Activated CD8-positive, alpha-beta memory T cell treated with anti-CD3 and anti-CD28 coated beads, Interleukin-2, amount 50 U/mL, for 1 hour (primary cell): ENCODE results near the gene SLC25A13.
"Not testable (repeated sequence)": the region's sequence is repeated elsewhere in the genome, so short reads cannot be mapped to it uniquely, and the experiment has no call there.

Experiments used
- DNase-seq: peaks from one replicate; pipeline ENCODE4 v3.0.0-alpha.2; 2020; ENCODE audit errors: extremely low read depth

Gene SLC25A13

DNA sequence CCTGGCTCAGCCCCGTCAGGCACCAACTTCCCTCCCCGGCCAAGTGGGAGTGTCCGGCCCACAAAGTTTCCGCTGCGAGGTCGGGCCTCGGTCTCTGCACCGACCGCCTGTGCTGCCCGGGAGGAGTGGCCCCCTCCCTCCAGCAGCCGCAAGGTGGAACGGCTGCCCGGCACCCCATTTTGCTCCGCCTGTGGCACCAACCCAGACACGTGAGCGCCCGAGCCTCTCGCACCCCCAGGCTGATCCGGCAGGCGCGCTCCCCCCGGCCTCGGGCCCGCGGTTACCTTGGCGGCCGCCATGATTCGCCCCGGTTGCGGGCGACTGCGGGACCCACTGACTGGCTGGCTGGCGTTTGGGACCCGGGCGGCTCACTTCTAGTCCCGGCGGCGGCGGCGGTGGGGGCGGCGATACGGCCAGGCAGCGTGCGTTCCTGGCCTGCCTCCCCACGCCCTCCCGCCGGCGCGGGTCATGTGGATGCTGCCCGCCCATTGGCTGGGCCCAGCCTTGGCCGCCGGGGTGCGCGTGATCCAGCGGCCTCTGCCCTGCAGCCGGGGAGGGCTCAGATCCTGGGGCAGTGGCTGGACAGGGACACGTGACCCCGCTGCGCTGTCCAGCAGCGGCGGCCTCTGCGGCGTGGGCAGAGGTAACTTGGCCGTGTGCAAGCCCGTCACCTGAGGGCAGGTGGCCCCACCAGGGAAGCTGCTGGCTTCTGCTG is at the start of gene SLC25A13:
SLC25A13 (minus strand) TSS at position 441 of the 715 bp plus-strand sequence; CDS start at position 299, 142 bp downstream.
- DNase-seq = peak; percentile 19

GRCh38 chr7:96365916-96366315 is 44.0 kb upstream of the SLC25A13 start:
- DNase-seq = not testable (repeated sequence)

GRCh38 chr7:96361116-96361857 is 39.4 kb upstream of the SLC25A13 start:
- DNase-seq = no peak

- no peak for DNase-seq
Observed at GRCh38 chr7:96359876-96360275, 38.0 kb upstream of the SLC25A13 start.

DNA sequence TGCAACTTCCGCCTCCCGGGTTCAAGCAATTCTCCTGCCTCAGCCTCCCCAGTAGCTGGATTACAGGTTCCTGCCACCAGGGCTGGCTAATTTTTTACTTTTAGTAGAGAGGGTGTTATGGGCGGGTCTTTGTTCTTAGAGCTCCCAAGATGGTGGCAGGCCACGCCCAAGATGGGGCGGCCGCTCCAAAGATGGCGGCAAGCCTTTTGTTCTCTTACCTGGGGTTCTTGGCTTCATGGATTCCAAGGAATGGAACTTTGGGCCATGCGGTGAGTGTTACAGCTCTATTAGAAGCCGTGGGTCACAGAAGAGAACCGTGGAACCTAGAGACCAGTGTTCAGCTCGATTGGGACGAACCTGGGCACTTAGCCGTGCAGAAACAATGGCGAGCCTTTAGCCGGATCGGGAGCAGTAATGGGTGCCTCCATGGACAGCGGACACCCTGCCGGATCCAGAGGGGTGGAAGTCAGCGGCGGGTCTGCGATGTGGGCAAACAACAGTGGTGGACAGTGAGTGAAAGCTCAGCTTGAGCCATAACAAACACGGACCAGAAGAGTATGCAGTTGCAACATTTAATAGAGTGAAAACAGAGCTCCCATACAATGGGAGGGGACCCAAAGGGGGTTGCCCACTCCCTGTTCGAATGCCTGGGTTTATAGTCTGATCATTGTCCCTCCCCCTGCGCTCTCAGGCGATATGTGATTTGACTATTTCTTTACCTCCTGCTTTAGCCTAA is 36.5 kb upstream of the SLC25A13 start:
- DNase-seq = not testable (repeated sequence)

GRCh38 chr7:96355990-96356506 is 34.1 kb upstream of the SLC25A13 start:
- DNase-seq = no peak

- no peak for DNase-seq
Observed at GRCh38 chr7:96354881-96355280, 33.0 kb upstream of the SLC25A13 start.

DNA sequence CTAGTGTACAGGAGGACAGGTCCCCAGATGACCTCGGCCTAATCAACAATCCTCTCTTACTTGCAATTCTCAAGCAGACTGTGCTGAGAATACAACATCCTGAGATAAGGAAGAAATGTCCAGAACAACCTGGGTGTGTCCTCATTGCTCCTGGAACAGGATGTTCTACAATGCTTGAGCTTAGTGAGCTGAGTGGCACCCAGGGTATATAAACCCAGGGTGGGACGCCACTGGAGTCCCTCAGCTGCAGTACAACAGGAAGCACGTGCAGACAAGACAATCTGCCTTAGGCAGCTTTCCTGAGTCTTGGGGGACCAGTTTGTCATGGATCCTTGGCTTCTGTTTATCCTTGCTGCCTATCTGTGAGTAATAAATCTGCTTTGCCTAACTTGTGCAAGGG is 27.7 kb upstream of the SLC25A13 start:
- no peak for DNase-seq

DNA sequence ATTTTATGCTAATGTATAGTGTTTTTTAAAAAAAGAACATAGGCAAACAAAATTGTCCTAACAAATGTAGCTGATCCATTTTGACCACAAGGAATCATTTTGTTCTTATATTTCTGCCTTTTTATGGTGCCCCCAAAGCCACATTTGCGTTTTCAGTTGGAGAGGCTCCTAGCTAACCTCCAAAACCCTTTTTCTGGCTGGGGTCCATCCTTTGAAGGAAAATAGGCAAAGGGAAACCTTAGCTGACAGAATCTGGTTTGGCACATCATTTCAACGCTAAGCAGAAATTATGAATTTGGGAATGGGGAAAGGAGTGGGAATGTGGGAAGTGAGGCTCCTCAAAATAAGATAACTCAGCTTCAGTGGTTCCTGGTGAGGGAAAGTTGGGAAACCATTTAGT is 25.6 kb upstream of the SLC25A13 start:
- no peak for DNase-seq

DNA sequence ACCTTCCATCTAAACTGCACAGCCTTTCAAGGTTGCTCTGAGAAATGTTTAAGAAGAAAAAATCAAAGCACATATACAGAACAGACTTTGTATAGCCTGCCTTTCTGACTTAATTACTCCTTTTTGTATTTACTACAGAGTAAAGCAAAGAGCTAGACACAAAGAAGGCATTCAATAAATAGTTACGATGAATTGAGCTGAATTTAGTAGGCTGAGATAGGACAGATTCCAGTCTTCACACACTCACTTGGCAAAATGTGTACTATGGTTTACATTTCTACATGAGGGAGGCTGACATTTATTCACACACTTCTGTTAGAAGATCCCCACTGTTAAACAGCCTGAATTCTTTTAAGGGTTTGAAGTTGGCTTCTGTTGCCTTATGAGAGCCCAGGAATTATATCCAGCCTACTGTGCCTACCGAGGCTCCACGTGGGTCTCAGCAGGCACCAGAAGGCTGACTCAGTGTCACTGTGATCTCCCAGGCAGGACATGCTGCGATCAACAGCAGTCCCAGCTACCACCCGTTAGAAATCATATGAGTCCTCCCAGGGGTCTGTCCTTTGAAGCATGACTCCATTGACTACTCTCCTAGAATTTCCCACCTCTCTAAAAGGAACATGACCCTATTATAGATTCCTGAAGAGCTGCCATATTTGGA is 24.5 kb upstream of the SLC25A13 start:
- no peak for DNase-seq

DNA sequence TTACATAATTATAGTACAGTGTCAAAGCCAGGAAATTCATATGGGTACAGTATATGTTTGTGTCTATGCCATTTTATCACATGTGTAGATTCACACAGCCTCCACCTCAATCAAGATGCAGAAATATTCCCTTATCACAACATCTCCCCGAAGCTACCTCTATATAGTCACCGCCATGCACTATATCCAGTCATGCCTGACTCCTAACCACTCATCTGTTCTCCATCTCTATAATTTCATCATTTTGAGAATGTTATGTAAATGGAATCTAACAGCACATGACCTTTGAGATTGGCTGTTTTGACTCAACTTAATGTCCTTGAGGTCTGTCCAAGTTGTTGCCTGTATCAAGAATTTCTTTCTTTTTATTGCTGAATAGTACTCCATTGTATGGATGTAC is 22.3 kb upstream of the SLC25A13 start:
- no peak for DNase-seq

DNA sequence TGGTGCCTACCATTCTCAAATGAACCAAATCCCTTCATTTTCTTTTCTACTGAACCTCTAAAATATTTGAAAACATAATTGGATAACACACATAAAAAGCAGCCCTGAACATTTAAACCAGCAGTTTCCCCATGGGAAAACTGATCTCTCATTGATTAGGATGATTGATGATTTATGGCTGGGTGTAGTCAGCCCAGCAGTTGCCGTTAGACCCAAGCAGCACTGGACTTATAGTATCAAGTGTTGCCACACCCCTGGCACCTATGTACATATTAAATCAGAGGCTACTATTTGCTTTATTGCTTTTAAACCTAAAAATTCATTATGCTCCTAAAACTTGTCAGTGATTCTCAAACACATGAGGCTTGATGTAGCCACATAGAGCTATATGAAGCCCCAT is 20.2 kb upstream of the SLC25A13 start:
- no peak for DNase-seq

DNA sequence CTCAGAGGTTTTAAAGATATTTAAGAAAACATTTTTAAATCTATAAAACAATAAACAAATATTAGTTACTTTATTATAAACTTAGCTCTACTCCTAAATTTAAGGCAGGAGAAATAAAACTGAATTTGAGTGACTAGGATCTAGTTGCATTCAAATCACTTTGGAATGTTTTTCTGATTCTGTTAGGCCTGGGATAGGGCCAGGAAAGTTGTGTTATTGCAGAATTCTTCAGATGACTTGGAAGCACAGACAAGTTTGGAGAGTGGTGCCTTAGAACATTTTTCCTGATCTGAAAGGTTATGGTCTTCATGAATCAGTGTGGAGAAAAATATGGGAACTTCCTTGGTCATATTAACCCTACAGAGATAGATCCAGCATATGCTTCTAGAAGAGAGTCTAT is 15.6 kb upstream of the SLC25A13 start:
- DNase-seq = no peak

- DNase-seq = no peak
Observed at GRCh38 chr7:96332325-96332724, 10.4 kb upstream of the SLC25A13 start.

- no peak for DNase-seq
Observed at GRCh38 chr7:96331775-96332174, 9.9 kb upstream of the SLC25A13 start.

- DNase-seq = no peak
Observed at GRCh38 chr7:96331233-96331632, 9.3 kb upstream of the SLC25A13 start.

GRCh38 chr7:96330193-96330592 is 8.3 kb upstream of the SLC25A13 start:
- DNase-seq = no peak

GRCh38 chr7:96329241-96329640 is 7.3 kb upstream of the SLC25A13 start:
- no peak for DNase-seq

GRCh38 chr7:96328016-96328415 is 6.1 kb upstream of the SLC25A13 start:
- no peak for DNase-seq

DNA sequence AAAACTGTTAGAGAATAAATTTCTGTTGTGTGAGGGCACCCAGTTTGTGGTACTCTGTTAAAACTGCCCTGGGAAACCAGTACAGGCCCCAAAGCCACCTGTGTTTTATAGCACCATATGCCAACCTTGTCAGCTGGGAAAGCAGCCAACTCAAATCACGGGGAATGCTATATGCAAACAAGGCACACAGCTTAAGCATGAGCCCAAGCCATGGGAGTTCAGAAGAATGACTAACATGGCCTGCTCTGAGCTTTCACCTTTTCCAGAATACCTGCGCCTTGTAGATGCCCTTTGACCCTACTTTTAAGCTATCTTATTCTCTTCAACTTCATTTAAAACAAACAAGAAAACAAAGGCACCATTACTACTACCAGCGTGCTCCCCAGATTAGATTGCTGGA is 5.5 kb upstream of the SLC25A13 start:
- DNase-seq = no peak

GRCh38 chr7:96326752-96327151 is 4.9 kb upstream of the SLC25A13 start:
- DNase-seq = not testable (repeated sequence)
